IPS-NIHi11 (cell line): Measurements from ENCODE around the gene RAB9B.

Experiments used
- DNase-seq: peaks from one replicate; pipeline ENCODE4 v3.0.0; 2012; ENCODE audit warnings: mixed read lengths, low spot score

RAB9B gene

DNA sequence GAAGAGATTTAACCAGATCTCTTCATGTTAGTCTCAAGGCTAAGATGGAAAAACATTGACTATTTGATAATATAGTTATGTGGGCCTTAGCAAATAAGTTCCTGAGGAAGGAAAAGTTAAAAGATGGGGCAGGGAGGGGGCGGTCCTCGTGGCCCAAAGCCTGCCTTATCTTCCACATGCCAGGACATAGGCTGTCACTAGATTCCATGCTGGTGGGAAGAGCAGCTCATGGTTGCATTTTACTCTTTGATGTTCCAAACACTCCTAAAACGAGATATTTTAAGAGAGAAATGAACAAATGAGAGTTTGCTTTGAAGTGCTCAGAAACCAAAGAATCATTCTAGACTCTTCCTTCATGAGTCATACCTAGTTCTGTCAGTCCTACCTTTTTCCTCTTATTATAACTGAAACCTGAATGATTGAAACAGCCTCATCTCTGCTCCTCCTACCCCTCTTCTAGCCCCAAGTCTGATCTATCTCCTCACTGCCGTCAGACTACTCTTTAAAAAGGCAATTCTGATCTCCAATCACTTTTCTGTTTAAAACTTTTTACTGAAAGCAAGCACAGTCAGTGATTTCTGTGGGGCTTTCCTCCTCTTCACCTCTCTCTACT, 25.1 kb downstream of the RAB9B start:
- DNase-seq, result no peak

DNA sequence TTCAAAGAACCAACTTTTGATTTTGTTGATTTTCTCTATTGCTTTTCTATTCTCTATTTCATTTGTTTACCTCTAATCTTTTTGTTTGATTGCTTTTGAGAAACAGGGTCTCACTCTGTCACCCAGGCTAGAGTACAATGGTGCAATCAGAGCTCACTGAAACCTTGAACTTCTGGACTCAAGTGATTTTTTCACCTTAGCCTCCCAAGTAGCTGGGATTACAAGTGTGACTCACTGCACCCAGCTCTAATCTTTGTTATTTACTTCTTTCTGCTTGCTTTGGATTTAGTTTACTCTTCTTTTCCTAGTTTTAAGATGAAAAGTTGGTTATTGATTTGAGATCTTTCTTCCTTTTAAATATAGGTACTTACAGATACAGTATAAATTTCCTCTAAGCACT, 26.2 kb downstream of the RAB9B start:
- DNase-seq, result no peak

GRCh38 chrX:103800318-103800717, 31.7 kb downstream of the RAB9B start:
- DNase-seq, result no peak

DNA sequence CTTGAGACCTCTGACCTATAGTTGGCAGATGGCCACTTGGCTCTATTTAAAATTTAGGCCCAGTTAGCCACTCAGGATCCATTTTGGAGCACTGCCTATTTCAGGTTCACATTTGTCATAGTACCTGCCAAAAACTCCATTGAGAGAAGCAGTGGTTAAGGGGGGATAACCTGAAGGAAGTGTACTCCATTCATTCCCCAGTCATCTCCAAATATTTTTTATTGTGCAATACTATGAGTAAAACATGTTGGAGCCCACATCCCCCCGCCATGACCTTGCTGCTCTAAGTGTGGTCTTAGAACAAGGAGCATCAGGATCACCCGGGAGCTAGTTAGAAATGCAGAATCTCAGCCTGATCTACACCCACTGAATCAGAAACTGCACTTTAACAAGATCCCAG, 34.4 kb downstream of the RAB9B start:
- no peak for DNase-seq

DNA sequence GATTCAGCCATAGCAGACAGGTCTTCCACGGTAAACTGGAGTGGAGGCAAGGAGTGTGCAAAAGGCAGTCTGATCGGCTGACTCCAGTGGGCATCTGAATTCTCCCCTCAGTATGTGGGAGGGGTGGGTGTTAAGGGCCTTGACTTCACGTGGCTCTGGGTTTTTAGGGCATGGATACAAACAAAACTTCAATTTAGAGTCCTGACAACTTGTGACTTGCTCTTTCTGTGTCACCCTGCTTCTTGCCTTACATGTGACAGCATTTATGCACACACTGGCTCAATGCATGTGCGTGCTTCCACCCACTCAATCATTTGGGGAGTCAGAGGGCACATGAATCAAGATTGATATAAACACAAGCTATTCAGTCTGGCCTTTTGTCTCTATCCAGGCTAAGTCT, 37.9 kb downstream of the RAB9B start:
- DNase-seq, result no peak

DNA sequence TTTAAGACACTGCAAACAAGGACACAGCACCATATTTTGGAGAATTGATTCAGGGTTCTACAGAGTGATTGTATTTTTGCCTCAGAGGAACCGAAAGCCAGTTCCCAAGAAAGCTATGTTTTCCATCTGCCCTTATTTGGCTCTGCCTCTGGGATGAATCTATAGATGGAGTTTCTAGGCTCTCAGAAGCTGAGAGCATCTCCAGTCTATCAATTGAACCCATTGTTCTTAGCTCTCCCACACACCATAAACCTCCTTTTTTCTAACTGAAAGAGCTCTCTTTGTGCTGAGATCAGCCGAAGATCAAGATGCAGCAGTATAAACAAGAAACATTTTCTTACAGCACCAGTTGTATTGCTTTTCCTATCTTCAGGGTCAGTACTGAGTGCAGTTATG, 38.5 kb downstream of the RAB9B start:
- no peak for DNase-seq

DNA sequence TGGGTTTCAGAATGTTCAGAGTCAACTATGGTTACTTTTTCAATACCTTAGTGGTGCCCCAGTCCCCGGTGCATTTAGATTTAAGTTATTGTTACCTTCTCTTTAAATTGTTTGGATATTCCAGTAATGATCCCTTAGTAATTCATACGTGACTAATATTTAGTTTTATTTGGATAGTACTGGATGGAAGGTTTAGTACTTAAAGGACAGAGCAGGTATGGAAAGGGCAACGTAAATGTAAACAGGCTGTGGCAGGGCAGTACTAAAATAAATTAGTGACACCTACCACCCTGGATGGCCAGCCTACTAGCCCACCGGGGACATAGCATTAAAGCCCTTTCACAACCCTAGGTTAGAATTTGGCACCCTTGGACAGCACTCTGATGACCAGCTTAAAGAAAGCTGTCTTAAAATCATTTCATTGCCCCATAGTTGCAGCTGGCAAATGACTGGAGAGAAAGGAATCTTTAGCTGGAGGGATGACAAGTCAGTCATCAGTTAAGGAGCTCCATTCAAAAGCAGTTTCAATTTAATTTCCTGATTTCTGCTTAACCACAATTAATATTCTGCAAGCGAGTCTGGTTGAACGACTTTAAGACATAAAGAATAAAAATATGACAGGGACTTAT, 39.0 kb downstream of the RAB9B start:
- DNase-seq, result no peak

DNA sequence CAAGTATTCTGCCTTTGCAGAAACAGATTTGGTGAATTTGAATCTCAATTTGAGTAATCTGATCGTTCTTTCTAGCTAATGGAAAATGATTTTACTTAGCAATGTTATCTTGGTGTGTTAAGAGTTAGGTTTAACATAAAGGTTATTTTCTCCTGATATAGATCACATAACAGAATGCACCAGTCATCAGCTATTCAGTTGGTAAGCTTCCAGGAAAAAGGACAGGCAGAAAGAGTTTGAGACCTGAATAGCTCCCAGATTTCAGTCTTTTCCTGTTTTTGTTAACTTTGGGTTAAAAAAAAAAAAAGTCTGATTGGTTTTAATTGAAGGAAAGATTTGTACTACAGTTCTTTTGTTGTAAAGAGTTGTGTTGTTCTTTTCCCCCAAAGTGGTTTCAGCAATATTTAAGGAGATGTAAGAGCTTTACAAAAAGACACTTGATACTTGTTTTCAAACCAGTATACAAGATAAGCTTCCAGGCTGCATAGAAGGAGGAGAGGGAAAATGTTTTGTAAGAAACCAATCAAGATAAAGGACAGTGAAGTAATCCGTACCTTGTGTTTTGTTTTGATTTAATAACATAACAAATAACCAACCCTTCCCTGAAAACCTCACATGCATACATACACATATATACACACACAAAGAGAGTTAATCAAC, 40.1 kb downstream of the RAB9B start:
- DNase-seq, result no peak

- no peak for DNase-seq
These were observed 40.8 kb downstream of the RAB9B start for GRCh38 chrX:103791228-103791627.

- no peak for DNase-seq
These were observed 43.1 kb downstream of the RAB9B start for GRCh38 chrX:103789004-103789403.

DNA sequence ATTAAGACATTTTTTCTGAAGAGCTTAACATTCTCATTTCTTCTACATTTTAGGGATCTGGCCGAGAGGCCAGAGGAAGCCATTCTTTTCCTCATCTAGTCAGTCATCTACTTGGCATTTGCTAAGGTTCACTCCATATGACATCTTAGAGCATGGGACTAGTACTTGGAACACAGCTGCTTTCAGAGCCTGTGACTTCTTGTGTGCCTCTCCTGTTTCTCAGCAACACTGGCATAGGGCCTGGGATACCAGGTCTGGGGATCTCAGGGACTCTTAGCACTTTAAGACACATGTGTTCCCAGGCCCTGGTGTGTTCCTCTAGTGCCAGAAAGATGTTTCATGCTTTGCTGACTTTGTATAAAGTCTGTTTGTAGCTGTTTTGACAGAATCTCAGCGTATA, 48.1 kb downstream of the RAB9B start:
- no peak for DNase-seq

DNA sequence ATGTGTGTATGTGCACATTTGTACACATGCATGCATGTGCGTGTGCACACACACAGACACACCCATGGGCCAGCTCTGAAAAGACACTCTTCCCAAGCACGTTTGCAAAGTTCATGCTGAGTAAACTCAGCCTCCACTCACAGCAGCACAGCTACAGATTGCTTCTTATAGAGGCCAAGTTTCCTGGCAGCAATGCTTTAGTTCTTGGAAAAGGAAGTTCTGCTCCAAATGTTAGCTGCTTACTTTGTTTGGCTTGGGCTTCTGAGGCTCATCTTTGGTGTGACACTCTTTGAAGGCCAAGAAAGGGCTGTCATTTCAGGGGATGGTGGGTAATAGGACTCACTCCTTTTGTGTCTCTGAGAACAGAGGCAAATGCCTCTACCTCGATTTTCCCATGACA, 48.9 kb downstream of the RAB9B start:
- no peak for DNase-seq

GRCh38 chrX:103782640-103783039, 49.4 kb downstream of the RAB9B start:
- no peak for DNase-seq

- no peak for DNase-seq
These were observed 50.4 kb downstream of the RAB9B start for GRCh38 chrX:103781706-103782105.

GRCh38 chrX:103781062-103781402, 51.0 kb downstream of the RAB9B start:
- no peak for DNase-seq

DNA sequence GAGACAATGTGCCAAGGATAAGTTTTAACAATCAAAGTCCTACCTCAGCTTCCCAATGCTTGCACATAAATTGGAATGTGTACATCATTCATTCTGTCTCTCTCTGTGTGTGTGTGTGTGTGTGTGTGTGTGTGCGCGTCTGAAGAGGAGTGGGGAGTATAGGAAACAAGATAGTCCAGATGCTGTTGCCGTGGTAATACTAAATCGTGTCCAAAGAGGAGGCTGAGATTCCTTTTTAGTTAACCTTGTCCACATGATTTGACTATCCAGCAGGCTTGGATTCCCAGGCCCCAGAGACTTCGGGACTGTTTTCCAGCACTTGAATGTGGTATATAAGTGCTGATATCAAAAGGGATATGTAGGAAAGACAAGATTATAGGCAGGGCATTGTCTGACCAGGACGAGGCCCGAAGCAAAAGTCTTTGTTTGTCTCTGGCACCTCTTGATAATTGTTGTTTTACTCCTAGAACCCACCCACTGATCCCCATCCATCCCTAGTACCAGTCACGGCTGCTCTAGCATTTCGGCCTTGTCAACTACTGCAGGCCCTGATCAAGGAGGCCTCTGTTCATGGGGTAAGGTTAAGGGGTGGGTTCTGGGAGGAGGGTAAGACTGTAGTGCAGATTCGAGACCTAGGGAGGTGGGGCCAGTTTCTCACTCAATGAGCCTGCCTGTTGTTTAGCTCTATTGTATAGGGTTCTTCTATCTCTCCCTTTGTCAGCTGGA, 51.6 kb downstream of the RAB9B start:
- DNase-seq, result no peak

- no peak for DNase-seq
These were observed 52.8 kb downstream of the RAB9B start for GRCh38 chrX:103779141-103779789.

- no peak for DNase-seq
These were observed 55.5 kb downstream of the RAB9B start, which contains the start of gene PLP1 for GRCh38 chrX:103776546-103776945. PLP1 (plus strand) TSS chrX:103776840; CDS start chrX:103776996, 156 bp downstream.

DNA sequence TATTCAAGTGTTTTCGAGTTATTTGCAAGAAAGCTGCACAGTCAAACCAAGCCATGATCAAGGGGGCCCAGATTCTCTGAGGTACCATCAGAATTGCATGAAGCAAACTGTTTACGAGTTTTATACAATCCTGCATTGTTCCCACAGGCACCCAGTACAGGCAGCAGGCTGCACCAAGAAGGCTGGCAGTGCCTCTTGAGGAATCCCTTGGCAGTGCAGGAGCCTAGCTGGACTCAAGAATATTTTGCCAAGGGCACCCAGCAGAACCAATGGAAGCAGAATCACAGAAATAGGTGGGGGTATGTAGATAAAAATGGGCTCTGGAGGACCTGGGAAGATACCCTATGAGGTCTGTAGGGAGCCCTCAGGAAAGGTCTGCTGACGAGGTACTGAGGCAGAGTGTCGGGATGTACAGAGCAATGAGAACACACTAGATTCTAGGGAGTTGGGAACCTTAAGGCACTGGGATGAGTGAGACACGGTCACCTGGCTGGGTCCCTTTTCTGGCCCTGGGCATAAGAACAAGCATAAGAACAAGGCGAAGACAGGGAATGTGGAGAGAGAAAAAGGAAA, 57.9 kb downstream of the RAB9B start:
- DNase-seq, result no peak

DNA sequence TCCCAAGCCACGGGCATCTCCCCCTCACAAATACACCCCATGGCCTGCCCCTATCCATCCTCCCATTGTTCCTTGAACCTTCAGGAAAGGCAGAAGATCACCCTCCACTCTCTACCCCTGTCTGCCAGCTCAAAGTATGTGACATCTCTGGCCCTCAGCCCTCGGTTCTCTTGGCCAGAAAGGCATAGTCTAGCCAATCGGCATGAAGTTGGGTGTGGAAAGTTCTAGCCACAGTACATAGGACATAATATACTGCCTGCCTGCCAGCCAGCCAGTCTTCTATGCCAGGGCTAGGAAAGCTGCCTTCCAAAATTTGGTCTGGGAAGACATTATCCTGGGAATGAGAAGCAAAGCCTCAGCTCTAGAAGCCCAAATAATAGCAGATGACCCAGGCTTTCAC, 58.6 kb downstream of the RAB9B start:
- no peak for DNase-seq
